Hematopoietic multipotent progenitor cell treated with erythropoietin and hydrocortisone succinate and interleukin-3 and kit ligand, for 8 days (in vitro differentiated cells): ENCODE data around the gene CABCOCO1.
"Not testable (repeated sequence)": the region's sequence is repeated elsewhere in the genome, so short reads cannot be mapped to it uniquely, and the experiment has no call there.

Source experiments
- DNase-seq: peaks from one replicate; pipeline ENCODE4 v3.0.0-alpha.2; 2015

Gene CABCOCO1

GRCh38 chr10:61719906-61720305 lies 57.2 kb downstream of the CABCOCO1 start:
- no peak for DNase-seq

- DNase-seq = no peak
These were observed 58.7 kb downstream of the CABCOCO1 start for GRCh38 chr10:61721431-61721830.

GRCh38 chr10:61725221-61725620 lies 62.5 kb downstream of the CABCOCO1 start:
- DNase-seq = not testable (repeated sequence)

GRCh38 chr10:61729596-61729995 lies 66.9 kb downstream of the CABCOCO1 start:
- DNase-seq = no peak

- DNase-seq = no peak
These were observed 67.9 kb downstream of the CABCOCO1 start for GRCh38 chr10:61730671-61731070.

GRCh38 chr10:61731638-61732037 lies 68.9 kb downstream of the CABCOCO1 start:
- DNase-seq = no peak

- DNase-seq = no peak
These were observed 70.0 kb downstream of the CABCOCO1 start for GRCh38 chr10:61732629-61733278.

GRCh38 chr10:61733358-61733940 lies 70.7 kb downstream of the CABCOCO1 start:
- peak; percentile 66 for DNase-seq

- DNase-seq = no peak
These were observed 73.2 kb downstream of the CABCOCO1 start for GRCh38 chr10:61735882-61736281.

GRCh38 chr10:61737455-61737854 lies 74.7 kb downstream of the CABCOCO1 start:
- not testable (repeated sequence) for DNase-seq

GRCh38 chr10:61742812-61743211 lies 80.1 kb downstream of the CABCOCO1 start:
- DNase-seq = no peak

GRCh38 chr10:61744469-61744868 lies 81.7 kb downstream of the CABCOCO1 start:
- peak; percentile 56 for DNase-seq

- DNase-seq = no peak
These were observed 83.6 kb downstream of the CABCOCO1 start for GRCh38 chr10:61746377-61746776.

GRCh38 chr10:61747307-61747706 lies 84.6 kb downstream of the CABCOCO1 start:
- DNase-seq = no peak

- DNase-seq = no peak
These were observed 86.6 kb downstream of the CABCOCO1 start for GRCh38 chr10:61749291-61749690.

GRCh38 chr10:61750943-61751471 lies 88.3 kb downstream of the CABCOCO1 start:
- peak; percentile 82 for DNase-seq

- no peak for DNase-seq
These were observed 88.9 kb downstream of the CABCOCO1 start for GRCh38 chr10:61751599-61751998.

GRCh38 chr10:61752111-61753011 lies 89.6 kb downstream of the CABCOCO1 start:
- DNase-seq = no peak

GRCh38 chr10:61753453-61753852 lies 90.7 kb downstream of the CABCOCO1 start:
- DNase-seq = no peak

GRCh38 chr10:61754587-61755550 lies 92.1 kb downstream of the CABCOCO1 start:
- DNase-seq = no peak

GRCh38 chr10:61757001-61757400 lies 94.3 kb downstream of the CABCOCO1 start:
- DNase-seq = no peak
